ENCODE results near the gene CTSL.

Gene CTSL

GRCh38 chr9:87725900-87726709, at the start of gene CTSL:
Gene CTSL, plus strand, starts transcription at chr9:87726119. Its CDS starts 1,485 bp downstream, at chr9:87727604.
- in situ Hi-C loops (cut with MboI; ENCODE audit: low sequenced_read_pairs): no loop called here

GRCh38 chr9:87676976-87677775, 48.7 kb upstream of the CTSL start:
- in situ Hi-C loops (cut with MboI; ENCODE audit: low sequenced_read_pairs): no loop called here

GRCh38 chr9:87677776-87678587, 47.9 kb upstream of the CTSL start:
- in situ Hi-C loops (cut with MboI; ENCODE audit: low sequenced_read_pairs): no loop called here

DNA sequence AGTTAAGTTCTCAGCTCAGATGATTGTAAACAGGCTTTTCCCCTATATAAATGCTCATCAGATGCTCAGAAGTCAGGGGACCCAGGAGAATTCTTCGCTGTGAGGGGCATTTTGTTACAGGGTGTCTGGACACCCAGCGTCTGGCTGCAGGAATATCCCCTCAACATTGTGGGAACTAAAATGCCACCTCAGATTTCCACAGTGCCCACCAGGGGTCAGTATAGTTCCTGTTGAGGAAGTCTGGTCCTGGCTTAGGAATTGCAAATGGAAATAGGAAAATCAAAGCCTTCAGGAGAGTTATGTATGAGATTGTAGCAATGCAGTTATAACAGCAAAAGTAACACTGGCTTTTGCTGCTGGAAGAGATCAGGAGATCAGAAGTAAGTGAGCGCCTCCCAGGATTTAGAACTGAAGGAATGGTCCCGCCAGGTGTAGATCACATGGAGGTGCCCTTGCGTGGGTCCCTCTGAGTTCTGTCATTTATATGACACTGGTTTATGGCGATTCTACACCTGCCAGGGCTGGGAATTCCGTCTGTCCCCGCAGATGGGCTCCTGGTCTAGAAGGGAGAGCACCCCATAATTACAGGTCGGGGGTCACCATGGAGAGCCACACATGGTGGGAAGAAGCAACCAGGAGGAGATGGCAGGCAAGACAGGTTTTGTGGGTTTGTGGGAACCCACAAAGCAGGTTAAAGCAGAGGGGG, 47.1 kb upstream of the CTSL start:
- in situ Hi-C loops (cut with MboI; ENCODE audit: low sequenced_read_pairs): no loop called here

GRCh38 chr9:87681271-87682061, 44.5 kb upstream of the CTSL start:
- in situ Hi-C loops (cut with MboI; ENCODE audit: low sequenced_read_pairs): no loop called here

GRCh38 chr9:87682085-87682484, 43.8 kb upstream of the CTSL start:
- in situ Hi-C loops (cut with MboI; ENCODE audit: low sequenced_read_pairs): no loop called here

DNA sequence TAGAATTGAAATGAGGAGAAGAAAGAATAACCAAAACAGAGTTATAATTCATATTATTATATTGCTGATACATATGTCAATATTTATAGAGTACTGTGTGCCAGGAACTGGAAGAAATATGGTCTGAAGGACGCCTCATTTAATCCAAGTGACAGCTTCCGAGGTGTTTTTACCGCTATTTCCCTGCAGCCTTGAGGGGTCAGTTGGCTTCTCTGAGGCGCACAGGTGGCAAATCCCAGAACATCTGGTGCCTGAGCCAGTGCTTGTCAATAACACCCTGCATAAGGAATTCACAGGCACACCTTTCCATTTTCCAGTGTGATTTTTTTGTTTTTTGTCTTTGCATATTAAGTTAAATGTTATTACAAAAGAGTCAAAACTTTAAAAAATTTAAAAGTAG, 43.3 kb upstream of the CTSL start:
- in situ Hi-C loops (cut with MboI; ENCODE audit: low sequenced_read_pairs): no loop called here

- in situ Hi-C loops (cut with MboI; ENCODE audit: low sequenced_read_pairs): no loop called here
Measured at GRCh38 chr9:87683751-87684626, 41.9 kb upstream of the CTSL start.

GRCh38 chr9:87684627-87685219, 41.2 kb upstream of the CTSL start:
- in situ Hi-C loops (cut with MboI; ENCODE audit: low sequenced_read_pairs): no loop called here

DNA sequence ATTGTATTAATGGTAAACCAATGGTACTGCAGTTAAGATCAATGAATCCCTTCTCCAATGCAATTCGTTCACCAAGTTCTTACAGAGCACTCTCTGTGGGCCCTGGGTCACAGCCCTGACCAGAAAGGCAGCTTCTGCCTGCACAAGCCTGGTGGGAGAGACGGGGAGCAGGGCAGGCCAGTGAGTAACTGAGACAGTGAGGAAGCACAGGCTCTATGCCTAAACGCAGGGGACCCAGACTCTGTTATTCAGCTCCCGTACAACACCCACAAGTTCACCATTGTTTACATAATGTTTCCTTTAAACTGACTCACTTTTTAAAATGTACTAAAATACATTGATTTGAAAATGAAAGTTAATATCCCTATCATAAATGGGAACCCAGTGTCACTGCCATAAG, 40.5 kb upstream of the CTSL start:
- in situ Hi-C loops (cut with MboI; ENCODE audit: low sequenced_read_pairs): no loop called here

DNA sequence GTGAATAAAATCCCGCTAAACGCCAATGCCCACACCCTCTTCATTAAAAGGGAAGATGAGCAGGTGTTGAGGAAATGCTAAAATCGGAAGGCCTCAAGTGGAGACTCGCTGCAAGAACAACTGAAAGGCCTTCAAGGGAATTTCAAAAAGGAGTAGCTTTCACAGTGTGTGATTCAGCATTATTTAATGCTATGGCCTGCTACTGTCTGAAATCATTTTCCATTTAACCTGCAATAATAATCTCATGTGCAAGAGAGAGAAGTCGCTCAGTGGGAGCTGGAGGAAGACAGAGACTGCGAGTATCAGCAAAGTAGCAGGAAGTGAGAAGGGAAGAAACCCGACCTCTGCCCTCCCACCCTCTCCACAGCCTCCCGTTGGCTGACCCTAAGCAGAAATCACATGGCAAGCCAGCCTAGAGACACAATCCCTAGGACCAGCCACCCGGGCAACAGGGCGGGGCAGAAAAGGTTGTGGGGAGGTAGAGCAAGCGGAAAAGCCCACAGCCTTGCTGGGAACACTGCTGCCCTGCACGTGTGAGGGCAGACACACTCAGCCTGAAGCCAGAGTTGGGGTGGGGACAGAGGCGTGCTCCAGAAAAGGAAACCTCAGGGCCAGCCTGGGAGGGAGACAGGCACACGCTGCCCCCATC, 39.9 kb upstream of the CTSL start:
- in situ Hi-C loops (cut with MboI; ENCODE audit: low sequenced_read_pairs): no loop called here

DNA sequence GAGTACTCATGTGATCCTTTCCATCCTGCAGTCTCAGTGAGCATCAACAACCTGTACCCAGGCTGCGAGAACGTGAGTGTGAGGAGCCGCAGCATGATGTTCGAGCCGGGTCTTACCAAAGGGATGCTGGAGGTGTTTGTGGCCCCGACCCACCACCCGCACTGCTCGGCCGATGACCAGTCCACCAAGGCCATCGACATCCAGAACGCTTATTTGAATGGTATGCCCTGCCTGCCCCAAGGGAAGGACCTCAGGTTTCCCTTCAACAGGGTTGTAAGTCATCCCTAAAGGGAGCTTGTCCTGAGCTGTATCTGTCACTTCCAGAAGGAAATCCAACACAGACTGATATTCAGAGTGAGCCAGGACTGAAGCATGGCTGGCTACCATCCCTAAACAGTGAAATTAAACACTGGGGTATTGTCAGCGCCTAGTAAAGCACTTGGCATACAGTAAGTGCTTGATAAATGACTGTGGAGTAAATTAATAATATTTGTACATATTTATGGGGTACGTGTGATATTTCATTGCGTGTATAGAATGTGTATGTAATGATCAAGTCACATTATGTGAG, 39.3 kb upstream of the CTSL start:
- in situ Hi-C loops (cut with MboI; ENCODE audit: low sequenced_read_pairs): no loop called here

DNA sequence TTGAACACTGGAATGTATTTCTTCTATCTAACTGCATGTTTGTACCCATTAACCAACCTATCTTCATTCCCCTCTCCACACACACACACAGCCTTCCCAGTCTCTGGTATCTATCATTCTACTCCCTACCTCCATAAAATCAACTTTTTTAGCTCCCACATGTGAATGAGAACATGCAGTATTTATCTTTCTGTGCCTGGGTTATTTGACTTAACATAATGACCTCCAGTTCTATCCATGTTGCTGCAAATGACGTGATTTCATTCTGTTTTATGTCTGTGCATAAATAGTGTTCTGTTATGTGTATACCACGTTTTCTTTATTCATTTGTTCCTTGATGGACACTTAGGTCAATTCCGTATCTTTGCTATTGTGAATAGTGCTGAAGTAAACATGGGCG, 38.7 kb upstream of the CTSL start:
- in situ Hi-C loops (cut with MboI; ENCODE audit: low sequenced_read_pairs): no loop called here

DNA sequence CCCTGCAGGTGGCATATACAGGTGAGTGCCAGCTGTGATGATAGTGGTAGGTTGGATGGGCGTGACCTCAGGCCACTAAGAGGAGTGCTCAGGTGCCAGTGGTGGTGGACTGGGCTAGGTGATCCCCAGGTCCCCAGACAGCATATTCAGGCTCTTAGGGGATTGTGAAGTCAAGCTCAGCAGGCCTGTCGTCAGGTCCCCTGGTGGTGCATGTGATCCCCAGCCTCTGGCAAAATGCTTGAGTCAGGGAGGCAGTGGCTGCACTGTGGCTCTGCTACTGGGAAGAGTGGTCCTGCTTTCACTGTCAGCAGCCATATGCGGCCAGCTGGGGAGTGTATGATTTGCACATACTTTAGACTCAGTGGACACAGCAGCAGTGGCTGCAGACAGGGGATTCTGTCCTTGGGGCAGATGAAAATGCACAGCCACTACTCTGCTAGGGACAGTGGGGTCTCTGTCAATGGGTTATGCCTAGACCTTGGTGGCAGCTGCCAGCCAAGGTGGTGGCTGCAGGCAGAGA, 31.6 kb upstream of the CTSL start:
- in situ Hi-C loops (cut with MboI; ENCODE audit: low sequenced_read_pairs): no loop called here

GRCh38 chr9:87695523-87695922, 30.4 kb upstream of the CTSL start:
- in situ Hi-C loops (cut with MboI; ENCODE audit: low sequenced_read_pairs): no loop called here

DNA sequence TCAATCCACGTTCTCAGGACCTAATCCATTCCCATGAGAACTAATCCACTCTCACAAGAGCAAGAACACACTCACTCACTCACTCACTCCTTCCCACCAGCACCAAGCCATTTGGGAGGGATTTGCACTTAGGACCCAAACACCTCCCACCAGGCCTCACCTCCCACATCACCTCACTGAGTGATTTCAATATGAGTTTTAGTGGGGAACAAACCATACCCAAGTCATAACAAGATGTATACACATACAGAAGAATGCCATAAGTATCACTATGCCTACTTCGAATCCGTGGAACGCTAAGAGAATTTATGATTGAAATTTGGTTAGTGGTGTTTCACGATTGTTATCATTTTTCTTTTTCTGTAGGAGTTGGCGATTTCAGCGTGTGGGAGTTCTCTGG, 29.3 kb upstream of the CTSL start:
- in situ Hi-C loops (cut with MboI; ENCODE audit: low sequenced_read_pairs): no loop called here

GRCh38 chr9:87698069-87698809, 27.7 kb upstream of the CTSL start:
- in situ Hi-C loops (cut with MboI; ENCODE audit: low sequenced_read_pairs): no loop called here
